Measurements from ENCODE around the gene EXOC6B.

Gene EXOC6B

GRCh38 chr2:72134997-72135800 lies 690.6 kb downstream of the EXOC6B start:
- no peaks in the 10 kb centered on the region for H3K36me3 ChIP-seq (ENCODE audit: insufficient read depth, low read depth, low read length)
- H3K4me1 ChIP-seq (ENCODE audit: insufficient read depth, low read length), result no peaks in the 10 kb centered on the region; the same call in 1 of the 2 replicates
- H3K9me3 ChIP-seq (ENCODE audit: insufficient read depth, low read depth, low read length), result no peaks in the 10 kb centered on the region
- no peak overlapping the region for H3K4me3 ChIP-seq (ENCODE audit: low read length)
- H3K27ac ChIP-seq (ENCODE audit: low read length), result no peak overlapping the region
- H3K9ac ChIP-seq (ENCODE audit: low read depth, low read length), result no peak overlapping the region
- peaks cover 36% of the 10 kb centered on the region for H3K27me3 ChIP-seq (ENCODE audit: insufficient read depth, low read length)

GRCh38 chr2:72134408-72134996 lies 691.3 kb downstream of the EXOC6B start:
- no peak overlapping the region for H3K9ac ChIP-seq (ENCODE audit: low read depth, low read length)
- no peak overlapping the region for H3K27ac ChIP-seq (ENCODE audit: low read length)
- H3K4me1 ChIP-seq (ENCODE audit: insufficient read depth, low read length), result no peaks in the 10 kb centered on the region; the same call in 1 of the 2 replicates
- H3K27me3 ChIP-seq (ENCODE audit: insufficient read depth, low read length), result peaks cover 29% of the 10 kb centered on the region
- no peaks in the 10 kb centered on the region for H3K36me3 ChIP-seq (ENCODE audit: insufficient read depth, low read depth, low read length)
- no peaks in the 10 kb centered on the region for H3K9me3 ChIP-seq (ENCODE audit: insufficient read depth, low read depth, low read length)
- no peak overlapping the region for H3K4me3 ChIP-seq (ENCODE audit: low read length)

GRCh38 chr2:72133721-72134407 lies 692.0 kb downstream of the EXOC6B start:
- Histone ChIP-seq H3K9ac (ENCODE audit: low read depth, low read length) (no peak overlapping the region), H3K9me3 (ENCODE audit: insufficient read depth, low read depth, low read length) (no peaks in the 10 kb centered on the region), H3K4me3 (ENCODE audit: low read length) (no peak overlapping the region), H3K27me3 (ENCODE audit: insufficient read depth, low read length) (peaks cover 23% of the 10 kb centered on the region), H3K27ac (ENCODE audit: low read length) (no peak overlapping the region), H3K36me3 (ENCODE audit: insufficient read depth, low read depth, low read length) (no peaks in the 10 kb centered on the region), H3K4me1 (ENCODE audit: insufficient read depth, low read length) (no peaks in the 10 kb centered on the region; the same call in 1 of the 2 replicates)

- Histone ChIP-seq H3K36me3 (ENCODE audit: insufficient read depth, low read depth, low read length) (no peaks in the 10 kb centered on the region), H3K9me3 (ENCODE audit: insufficient read depth, low read depth, low read length) (no peaks in the 10 kb centered on the region), H3K27ac (ENCODE audit: low read length) (no peak overlapping the region), H3K4me1 (ENCODE audit: insufficient read depth, low read length) (no peaks in the 10 kb centered on the region; the same call in 1 of the 2 replicates), H3K4me3 (ENCODE audit: low read length) (no peak overlapping the region), H3K27me3 (ENCODE audit: insufficient read depth, low read length) (peaks cover 16% of the 10 kb centered on the region), H3K9ac (ENCODE audit: low read depth, low read length) (no peak overlapping the region)
Observed at GRCh38 chr2:72132981-72133720, 692.7 kb downstream of the EXOC6B start.

GRCh38 chr2:72131916-72132841 lies 693.7 kb downstream of the EXOC6B start:
- no peak overlapping the region for H3K4me3 ChIP-seq (ENCODE audit: low read length)

GRCh38 chr2:72131371-72131891 lies 694.4 kb downstream of the EXOC6B start:
- Histone ChIP-seq H3K9ac (ENCODE audit: low read depth, low read length) (no peak overlapping the region), H3K4me3 (ENCODE audit: low read length) (no peak overlapping the region), H3K27ac (ENCODE audit: low read length) (no peak overlapping the region), H3K4me1 (ENCODE audit: insufficient read depth, low read length) (no peaks in the 10 kb centered on the region; the same call in 1 of the 2 replicates), H3K27me3 (ENCODE audit: insufficient read depth, low read length) (peaks cover 10% of the 10 kb centered on the region), H3K36me3 (ENCODE audit: insufficient read depth, low read depth, low read length) (no peaks in the 10 kb centered on the region), H3K9me3 (ENCODE audit: insufficient read depth, low read depth, low read length) (no peaks in the 10 kb centered on the region)

More at GRCh38 chr2:72131916-72132841, 693.7 kb downstream of the EXOC6B start:
- H3K4me1 ChIP-seq (ENCODE audit: insufficient read depth, low read length), result no peaks in the 10 kb centered on the region; the same call in 1 of the 2 replicates
- H3K27ac ChIP-seq (ENCODE audit: low read length), result no peak overlapping the region
- H3K36me3 ChIP-seq (ENCODE audit: insufficient read depth, low read depth, low read length), result no peaks in the 10 kb centered on the region
- peaks cover 10% of the 10 kb centered on the region for H3K27me3 ChIP-seq (ENCODE audit: insufficient read depth, low read length)
- H3K9ac ChIP-seq (ENCODE audit: low read depth, low read length), result no peak overlapping the region
- H3K9me3 ChIP-seq (ENCODE audit: insufficient read depth, low read depth, low read length), result no peaks in the 10 kb centered on the region

- Histone ChIP-seq H3K27me3 (ENCODE audit: insufficient read depth, low read length) (peaks cover 10% of the 10 kb centered on the region), H3K4me1 (ENCODE audit: insufficient read depth, low read length) (no peaks in the 10 kb centered on the region; the same call in 1 of the 2 replicates), H3K4me3 (ENCODE audit: low read length) (no peak overlapping the region), H3K9me3 (ENCODE audit: insufficient read depth, low read depth, low read length) (no peaks in the 10 kb centered on the region), H3K27ac (ENCODE audit: low read length) (no peak overlapping the region), H3K36me3 (ENCODE audit: insufficient read depth, low read depth, low read length) (no peaks in the 10 kb centered on the region), H3K9ac (ENCODE audit: low read depth, low read length) (no peak overlapping the region)
Observed at GRCh38 chr2:72130659-72131360, 695.0 kb downstream of the EXOC6B start.

GRCh38 chr2:72129681-72130340 lies 696.0 kb downstream of the EXOC6B start:
- Histone ChIP-seq H3K27ac (ENCODE audit: low read length) (no peak overlapping the region), H3K4me1 (ENCODE audit: insufficient read depth, low read length) (no peaks in the 10 kb centered on the region; the same call in 1 of the 2 replicates), H3K9ac (ENCODE audit: low read depth, low read length) (no peak overlapping the region), H3K9me3 (ENCODE audit: insufficient read depth, low read depth, low read length) (no peaks in the 10 kb centered on the region), H3K4me3 (ENCODE audit: low read length) (no peak overlapping the region), H3K36me3 (ENCODE audit: insufficient read depth, low read depth, low read length) (no peaks in the 10 kb centered on the region), H3K27me3 (ENCODE audit: insufficient read depth, low read length) (peaks cover 10% of the 10 kb centered on the region)

- Histone ChIP-seq H3K9ac (ENCODE audit: low read depth, low read length) (no peak overlapping the region), H3K27ac (ENCODE audit: low read length) (no peak overlapping the region), H3K27me3 (ENCODE audit: insufficient read depth, low read length) (peaks cover 10% of the 10 kb centered on the region), H3K36me3 (ENCODE audit: insufficient read depth, low read depth, low read length) (no peaks in the 10 kb centered on the region), H3K9me3 (ENCODE audit: insufficient read depth, low read depth, low read length) (no peaks in the 10 kb centered on the region), H3K4me3 (ENCODE audit: low read length) (no peak overlapping the region), H3K4me1 (ENCODE audit: insufficient read depth, low read length) (no peaks in the 10 kb centered on the region; the same call in 1 of the 2 replicates)
Observed at GRCh38 chr2:72128843-72129227, 697.0 kb downstream of the EXOC6B start.

All from iPS-20b (cell line).